Ishikawa (cell line): ENCODE measurements around the gene PTPN14.

ENCODE experiments used
- CEBPB ChIP-seq: IDR thresholded peaks from 2 replicates; pipeline ENCODE4 v1.6.1; 2012
- CREB1 ChIP-seq: IDR thresholded peaks from 2 replicates; pipeline ENCODE4 v1.6.1; 2012; ENCODE audit warnings: low read depth
- EGR1 ChIP-seq: IDR thresholded peaks from 2 replicates; pipeline ENCODE4 v1.6.1; 2012
- EP300 ChIP-seq: IDR thresholded peaks from 2 replicates; pipeline ENCODE4 v1.6.1; 2012; ENCODE audit warnings: borderline replicate concordance
- FOXM1 ChIP-seq: IDR thresholded peaks from 2 replicates; pipeline ENCODE4 v1.6.1; 2012; ENCODE audit warnings: low read depth, borderline replicate concordance
- NFIC ChIP-seq: IDR thresholded peaks from 2 replicates; pipeline ENCODE4 v1.6.1; 2012
- RAD21 ChIP-seq: IDR thresholded peaks from 2 replicates; pipeline ENCODE4 v1.6.1; 2012; ENCODE audit warnings: low read depth
- TAF1 ChIP-seq: IDR thresholded peaks from 2 replicates; pipeline ENCODE4 v1.6.1; 2012; ENCODE audit warnings: low read depth, mild to moderate bottlenecking
- TCF12 ChIP-seq: IDR thresholded peaks from 2 replicates; pipeline ENCODE4 v1.6.1; 2012; ENCODE audit warnings: low read depth
- TEAD4 ChIP-seq: IDR thresholded peaks from 2 replicates; pipeline ENCODE4 v1.6.1; 2012
- YY1 ChIP-seq: IDR thresholded peaks from 2 replicates; pipeline ENCODE4 v1.6.1; 2012; ENCODE audit warnings: low read depth
- ZBTB7A ChIP-seq: IDR thresholded peaks from 2 replicates; pipeline ENCODE4 v1.6.1; 2012; ENCODE audit warnings: low read depth
- TF ChIP-seq, protein P1 (sequence below): IDR thresholded peaks from 2 replicates; pipeline ENCODE4 v1.6.1; 2012
- TF ChIP-seq, protein P2 (sequence below): IDR thresholded peaks from 2 replicates; pipeline ENCODE4 v1.6.1; 2012
- TF ChIP-seq, protein P3 (sequence below): IDR thresholded peaks from 2 replicates; pipeline ENCODE4 v1.6.1; 2012; ENCODE audit warnings: low read depth, mild to moderate bottlenecking

Gene PTPN14

DNA sequence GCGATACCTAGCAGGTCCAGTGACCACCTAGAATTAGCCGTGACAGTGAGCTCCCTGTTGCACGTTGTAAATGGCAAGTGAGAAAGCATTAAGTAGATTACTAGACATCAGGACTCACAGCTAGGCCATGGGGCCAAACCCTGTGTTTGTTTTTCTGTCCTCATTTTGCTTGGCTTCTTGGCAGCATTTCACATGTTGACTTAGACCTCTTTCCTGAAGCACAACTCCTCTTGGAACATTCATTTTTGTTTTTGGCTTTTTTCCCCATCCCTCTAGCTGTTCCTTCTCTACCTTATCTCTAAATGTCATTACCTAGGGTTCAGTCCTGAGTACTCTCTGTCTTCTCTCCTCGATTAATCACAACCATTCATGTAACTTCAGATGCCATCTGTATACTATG is 16.9 kb upstream of the PTPN14 start:
- TF ChIP-seq TEAD4 (no peak), EP300 (no peak), CREB1 (no peak), ZBTB7A (no peak), FOXM1 (no peak), NFIC (no peak), EGR1 (no peak)
- TF ChIP-seq, protein P1, sequence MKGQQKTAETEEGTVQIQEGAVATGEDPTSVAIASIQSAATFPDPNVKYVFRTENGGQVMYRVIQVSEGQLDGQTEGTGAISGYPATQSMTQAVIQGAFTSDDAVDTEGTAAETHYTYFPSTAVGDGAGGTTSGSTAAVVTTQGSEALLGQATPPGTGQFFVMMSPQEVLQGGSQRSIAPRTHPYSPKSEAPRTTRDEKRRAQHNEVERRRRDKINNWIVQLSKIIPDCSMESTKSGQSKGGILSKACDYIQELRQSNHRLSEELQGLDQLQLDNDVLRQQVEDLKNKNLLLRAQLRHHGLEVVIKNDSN: no peak
- TF ChIP-seq, protein P2, sequence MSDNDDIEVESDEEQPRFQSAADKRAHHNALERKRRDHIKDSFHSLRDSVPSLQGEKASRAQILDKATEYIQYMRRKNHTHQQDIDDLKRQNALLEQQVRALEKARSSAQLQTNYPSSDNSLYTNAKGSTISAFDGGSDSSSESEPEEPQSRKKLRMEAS: no peak

DNA sequence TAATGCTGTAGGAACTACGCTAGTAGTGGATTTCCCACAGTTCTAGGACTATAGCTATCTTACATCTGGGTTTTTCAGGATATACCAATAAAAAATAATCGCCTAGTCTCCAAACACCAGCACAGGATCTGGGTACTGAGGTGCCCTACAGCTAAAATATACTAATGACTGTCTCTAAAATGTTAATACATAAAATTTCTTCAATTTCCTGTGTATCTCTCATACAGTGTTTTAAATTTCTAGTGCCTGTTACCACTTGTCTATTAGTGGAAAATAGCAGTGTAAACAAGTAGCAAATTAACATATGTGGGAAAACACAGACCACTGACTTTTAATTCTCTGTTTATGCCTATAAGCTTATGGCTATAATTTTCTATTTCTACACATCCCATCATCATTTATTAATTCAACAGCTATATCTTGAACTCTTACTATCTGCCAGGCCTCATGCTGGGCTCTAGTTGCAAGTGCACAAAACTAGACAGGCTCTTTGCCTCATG is 16.1 kb upstream of the PTPN14 start:
- TF ChIP-seq YY1 (no peak), CREB1 (no peak), CEBPB (no peak), TAF1 (no peak), TCF12 (no peak), EGR1 (no peak), FOXM1 (no peak)
- TF ChIP-seq, protein P1: no peak

DNA sequence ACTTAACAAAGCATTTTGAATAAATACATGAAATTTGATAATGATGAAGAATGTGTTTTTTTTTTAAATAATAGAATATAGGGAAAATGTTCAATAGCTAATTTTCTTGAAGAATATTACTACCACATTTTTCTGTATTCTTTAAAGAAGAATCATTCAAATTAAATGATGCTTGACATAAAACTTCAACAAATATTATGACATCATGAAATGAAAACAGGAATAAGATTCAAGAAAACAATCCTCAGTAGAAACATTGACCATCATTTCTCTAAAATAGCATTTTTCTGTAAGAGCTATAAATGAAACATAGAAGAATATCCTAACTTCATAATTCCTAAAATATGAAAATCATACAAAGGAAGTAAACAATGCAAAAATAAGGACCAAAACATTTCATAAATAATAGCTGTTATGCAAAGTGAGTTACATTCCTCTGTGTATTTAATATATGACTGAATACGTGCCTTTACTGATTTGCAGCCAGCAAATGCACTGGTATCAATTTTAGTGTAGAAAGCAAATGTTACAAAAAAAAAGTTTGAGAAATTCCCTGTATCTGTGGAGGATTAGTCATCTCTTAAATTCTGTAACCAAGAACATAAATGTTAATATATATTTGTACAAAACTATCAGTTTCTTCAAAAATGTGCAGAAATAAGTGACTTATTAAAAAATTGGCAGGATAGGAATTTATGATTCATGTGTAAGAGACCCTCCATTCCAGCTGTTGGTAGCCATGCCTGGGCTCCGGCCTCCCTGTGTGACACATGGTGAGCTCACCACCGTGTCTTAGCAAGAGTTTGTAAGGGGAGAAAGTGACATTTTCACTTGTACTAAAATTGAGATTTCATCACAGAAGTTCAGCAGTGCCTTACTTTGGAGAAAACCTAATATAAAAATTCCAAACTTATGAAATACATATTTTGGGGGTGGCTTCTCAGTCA is 15.0 kb upstream of the PTPN14 start:
- TF ChIP-seq NFIC (no peak), EP300 (no peak), FOXM1 (no peak), RAD21 (no peak)
- TF ChIP-seq, protein P2: no peak
- TF ChIP-seq, protein P3, sequence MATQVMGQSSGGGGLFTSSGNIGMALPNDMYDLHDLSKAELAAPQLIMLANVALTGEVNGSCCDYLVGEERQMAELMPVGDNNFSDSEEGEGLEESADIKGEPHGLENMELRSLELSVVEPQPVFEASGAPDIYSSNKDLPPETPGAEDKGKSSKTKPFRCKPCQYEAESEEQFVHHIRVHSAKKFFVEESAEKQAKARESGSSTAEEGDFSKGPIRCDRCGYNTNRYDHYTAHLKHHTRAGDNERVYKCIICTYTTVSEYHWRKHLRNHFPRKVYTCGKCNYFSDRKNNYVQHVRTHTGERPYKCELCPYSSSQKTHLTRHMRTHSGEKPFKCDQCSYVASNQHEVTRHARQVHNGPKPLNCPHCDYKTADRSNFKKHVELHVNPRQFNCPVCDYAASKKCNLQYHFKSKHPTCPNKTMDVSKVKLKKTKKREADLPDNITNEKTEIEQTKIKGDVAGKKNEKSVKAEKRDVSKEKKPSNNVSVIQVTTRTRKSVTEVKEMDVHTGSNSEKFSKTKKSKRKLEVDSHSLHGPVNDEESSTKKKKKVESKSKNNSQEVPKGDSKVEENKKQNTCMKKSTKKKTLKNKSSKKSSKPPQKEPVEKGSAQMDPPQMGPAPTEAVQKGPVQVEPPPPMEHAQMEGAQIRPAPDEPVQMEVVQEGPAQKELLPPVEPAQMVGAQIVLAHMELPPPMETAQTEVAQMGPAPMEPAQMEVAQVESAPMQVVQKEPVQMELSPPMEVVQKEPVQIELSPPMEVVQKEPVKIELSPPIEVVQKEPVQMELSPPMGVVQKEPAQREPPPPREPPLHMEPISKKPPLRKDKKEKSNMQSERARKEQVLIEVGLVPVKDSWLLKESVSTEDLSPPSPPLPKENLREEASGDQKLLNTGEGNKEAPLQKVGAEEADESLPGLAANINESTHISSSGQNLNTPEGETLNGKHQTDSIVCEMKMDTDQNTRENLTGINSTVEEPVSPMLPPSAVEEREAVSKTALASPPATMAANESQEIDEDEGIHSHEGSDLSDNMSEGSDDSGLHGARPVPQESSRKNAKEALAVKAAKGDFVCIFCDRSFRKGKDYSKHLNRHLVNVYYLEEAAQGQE: no peak

DNA sequence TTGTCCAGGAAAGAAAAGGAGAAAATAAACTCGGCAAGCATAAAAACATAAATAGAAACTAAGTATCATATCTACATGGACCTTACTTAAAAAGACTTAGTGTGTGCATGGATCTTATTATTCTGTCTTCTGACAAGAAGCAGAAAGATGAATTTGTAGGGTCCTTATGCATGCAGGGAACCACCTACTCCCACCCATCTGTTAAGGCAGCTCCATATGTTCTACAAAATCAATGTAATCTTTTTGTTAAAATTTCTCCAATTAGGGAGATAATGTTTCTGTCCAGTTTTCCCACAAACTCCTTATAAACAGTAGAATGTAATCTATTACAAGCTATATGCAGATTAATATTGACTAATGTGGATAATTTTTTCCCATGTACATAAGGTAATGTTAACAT is 13.9 kb upstream of the PTPN14 start:
- TF ChIP-seq EGR1 (no peak), FOXM1 (no peak), CREB1 (no peak), TEAD4 (no peak), TCF12 (no peak), YY1 (no peak), ZBTB7A (no peak), RAD21 (no peak), EP300 (no peak), NFIC (no peak), TAF1 (no peak), CEBPB (no peak)
- TF ChIP-seq, protein P1: no peak
- TF ChIP-seq, protein P3: no peak
- TF ChIP-seq, protein P2: no peak

DNA sequence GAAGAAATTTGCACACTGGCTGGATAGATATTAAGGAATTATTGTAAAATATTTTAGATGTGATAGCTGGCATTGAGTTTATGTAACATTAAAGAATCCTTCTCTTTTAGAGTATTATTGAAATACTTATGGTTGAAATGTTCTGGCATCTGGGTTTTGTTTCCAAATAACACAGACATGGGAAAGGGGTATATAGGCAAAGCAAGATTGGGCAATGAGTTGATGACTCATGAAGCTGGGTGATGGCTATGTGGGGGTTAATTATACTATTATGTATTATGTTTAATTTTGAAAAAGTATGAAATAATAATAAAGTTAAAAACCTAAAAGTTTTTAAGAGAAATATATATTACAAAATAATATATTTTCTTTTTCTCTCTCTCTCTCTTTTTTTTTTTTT is 12.5 kb upstream of the PTPN14 start:
- TF ChIP-seq, protein P3: no peak
- TF ChIP-seq TAF1: no peak
